Prostate gland (tissue), 2 donors: Measurements from ENCODE around the gene MBD3L4.

Source experiments
- POLR2A ChIP-seq: fragments of 450-650 bp; IDR thresholded peaks from one replicate; pipeline ENCODE4 v1.6.1; 2016; ENCODE audit warnings: antibody characterized with exemption, mild to moderate bottlenecking
- TF ChIP-seq, protein P1 (sequence below), 4 experiments: fragments of 200-600 bp in 2 of 4; fragments of 450-650 bp in 2 of 4; sonication (generic) in 2 of 4; IDR thresholded peaks; 1 replicate in 3 of 4; 2 replicates in 1 of 4; pipeline ENCODE4 v1.5.1; 2016 to 2019; ENCODE audit warnings: antibody characterized with exemption in 4 of 4, mild to moderate bottlenecking in 2 of 4, moderate library complexity in 2 of 4

GRCh38 chr19:7078008-7078407 is 38.0 kb upstream of the MBD3L4 start:
- TF ChIP-seq, protein P1, sequence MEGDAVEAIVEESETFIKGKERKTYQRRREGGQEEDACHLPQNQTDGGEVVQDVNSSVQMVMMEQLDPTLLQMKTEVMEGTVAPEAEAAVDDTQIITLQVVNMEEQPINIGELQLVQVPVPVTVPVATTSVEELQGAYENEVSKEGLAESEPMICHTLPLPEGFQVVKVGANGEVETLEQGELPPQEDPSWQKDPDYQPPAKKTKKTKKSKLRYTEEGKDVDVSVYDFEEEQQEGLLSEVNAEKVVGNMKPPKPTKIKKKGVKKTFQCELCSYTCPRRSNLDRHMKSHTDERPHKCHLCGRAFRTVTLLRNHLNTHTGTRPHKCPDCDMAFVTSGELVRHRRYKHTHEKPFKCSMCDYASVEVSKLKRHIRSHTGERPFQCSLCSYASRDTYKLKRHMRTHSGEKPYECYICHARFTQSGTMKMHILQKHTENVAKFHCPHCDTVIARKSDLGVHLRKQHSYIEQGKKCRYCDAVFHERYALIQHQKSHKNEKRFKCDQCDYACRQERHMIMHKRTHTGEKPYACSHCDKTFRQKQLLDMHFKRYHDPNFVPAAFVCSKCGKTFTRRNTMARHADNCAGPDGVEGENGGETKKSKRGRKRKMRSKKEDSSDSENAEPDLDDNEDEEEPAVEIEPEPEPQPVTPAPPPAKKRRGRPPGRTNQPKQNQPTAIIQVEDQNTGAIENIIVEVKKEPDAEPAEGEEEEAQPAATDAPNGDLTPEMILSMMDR (IDR thresholded peaks at IDR 0.05) = no peak
- no peak for TF ChIP-seq POLR2A
